Breast epithelium (tissue), 4 donors: ENCODE data around the gene NMUR1. TPM values are rescaled to one million over a fixed set of nuclear protein-coding genes. Genes with fewer than 3 reads are reported as not detected.
"Not testable (repeated sequence)": the region's sequence is repeated elsewhere in the genome, so short reads cannot be mapped to it uniquely, and the experiment has no call there.

ENCODE experiments used
- DNase-seq, 2 donors: peaks; one replicate each; pipeline ENCODE4 v3.0.0-alpha.2; 2019; ENCODE audit warnings: low spot score in 2 of 2
- H3K27ac ChIP-seq, 2 donors: fragments of 200-600 bp; sonication (generic) in 1 of 2; one replicate each; pipeline ENCODE4 v1.5.1; 2016 to 2019; ENCODE audit warnings: mild to moderate bottlenecking in 1 of 2
- H3K27me3 ChIP-seq, 2 donors: fragments of 200-600 bp; sonication (generic) in 1 of 2; one replicate each; pipeline versions ENCODE4 v1.5.1 to v1.6.0; 2017 to 2019; ENCODE audit warnings: control low read depth in 1 of 2, mild to moderate bottlenecking in 1 of 2
- H3K36me3 ChIP-seq: fragments of 200-600 bp; one replicate; pipeline ENCODE4 v1.5.1; 2019
- H3K4me1 ChIP-seq, 2 donors: fragments of 200-600 bp; sonication (generic); one replicate each; pipeline ENCODE4 v1.5.1; 2016 to 2019; ENCODE audit warnings: control low read depth in 1 of 2
- H3K4me3 ChIP-seq, 3 donors: fragments of 200-600 bp; sonication (generic); 1 replicate in 2 of 3; 2 replicates in 1 of 3; pipeline ENCODE4 v1.5.1; 2016 to 2019; ENCODE audit warnings: mild to moderate bottlenecking in 3 of 3, moderate library complexity in 2 of 3
- H3K9me3 ChIP-seq, 2 donors: fragments of 200-600 bp; sonication (generic) in 1 of 2; one replicate each; pipeline ENCODE4 v1.5.1; 2016 to 2019; ENCODE audit warnings: control low read depth in 1 of 2
- POLR2A ChIP-seq: fragments of 450-650 bp; IDR thresholded peaks from one replicate; pipeline ENCODE4 v1.6.1; 2016; ENCODE audit warnings: antibody characterized with exemption, mild to moderate bottlenecking, moderate library complexity
- POLR2AphosphoS5 ChIP-seq, 3 donors: sonication (generic); formaldehyde crosslinking; IDR thresholded peaks; one replicate each; pipeline ENCODE4 v1.6.1; 2017; ENCODE audit warnings: antibody characterized with exemption in 3 of 3
- intact Hi-C: fragments of 100-400 bp; cut with DNase I; formaldehyde crosslinking; loops from one replicate; pipeline ENCODE4 v1.15.1; 2023; ENCODE audit warnings: low total_unique reads
- total RNA-seq, 3 donors: library from RNA; depleted of rRNA; stranded (reverse); fragments of >200 nt; gene quantifications; one replicate each; pipeline ENCODE4 v1.1.0, GENCODE V29; 2016
- TF ChIP-seq, protein P1 (sequence below), 3 donors: fragments of 450-650 bp; IDR thresholded peaks; one replicate each; pipeline ENCODE4 v1.5.1; 2016 to 2017; ENCODE audit warnings: antibody characterized with exemption in 3 of 3, mild to moderate bottlenecking in 3 of 3, moderate library complexity in 3 of 3

Gene NMUR1
- total RNA-seq, 3 donors from 2014 or later, result under 0.01 to 3.8 TPM; not detected in 1

DNA sequence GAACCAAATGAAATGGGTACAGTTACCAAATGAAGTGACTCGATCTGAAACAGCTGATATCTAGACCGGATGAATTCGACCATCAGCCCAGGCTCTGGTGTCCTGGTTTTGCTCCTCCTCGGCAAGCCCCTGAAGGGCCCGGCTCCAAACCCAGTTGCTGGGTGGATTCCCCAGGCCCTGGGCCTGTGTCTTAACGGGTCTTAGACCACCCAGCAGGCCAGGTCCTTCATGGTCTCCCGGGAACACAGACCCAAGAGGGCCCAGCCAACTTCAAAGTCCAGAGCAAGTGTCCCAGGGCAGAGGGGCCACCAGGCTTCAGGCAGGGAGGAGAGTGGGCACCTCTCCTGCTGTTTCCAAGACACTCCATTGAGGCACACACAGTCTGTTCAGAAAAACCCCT is 26.7 kb upstream of the NMUR1 start:
- intact Hi-C loops, result no loop called here
- TF ChIP-seq POLR2A (no peak), POLR2AphosphoS5 (IDR thresholded peaks at IDR 0.05) (no peak)
- TF ChIP-seq, protein P1, sequence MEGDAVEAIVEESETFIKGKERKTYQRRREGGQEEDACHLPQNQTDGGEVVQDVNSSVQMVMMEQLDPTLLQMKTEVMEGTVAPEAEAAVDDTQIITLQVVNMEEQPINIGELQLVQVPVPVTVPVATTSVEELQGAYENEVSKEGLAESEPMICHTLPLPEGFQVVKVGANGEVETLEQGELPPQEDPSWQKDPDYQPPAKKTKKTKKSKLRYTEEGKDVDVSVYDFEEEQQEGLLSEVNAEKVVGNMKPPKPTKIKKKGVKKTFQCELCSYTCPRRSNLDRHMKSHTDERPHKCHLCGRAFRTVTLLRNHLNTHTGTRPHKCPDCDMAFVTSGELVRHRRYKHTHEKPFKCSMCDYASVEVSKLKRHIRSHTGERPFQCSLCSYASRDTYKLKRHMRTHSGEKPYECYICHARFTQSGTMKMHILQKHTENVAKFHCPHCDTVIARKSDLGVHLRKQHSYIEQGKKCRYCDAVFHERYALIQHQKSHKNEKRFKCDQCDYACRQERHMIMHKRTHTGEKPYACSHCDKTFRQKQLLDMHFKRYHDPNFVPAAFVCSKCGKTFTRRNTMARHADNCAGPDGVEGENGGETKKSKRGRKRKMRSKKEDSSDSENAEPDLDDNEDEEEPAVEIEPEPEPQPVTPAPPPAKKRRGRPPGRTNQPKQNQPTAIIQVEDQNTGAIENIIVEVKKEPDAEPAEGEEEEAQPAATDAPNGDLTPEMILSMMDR (IDR thresholded peaks at IDR 0.05), result no peak
- H3K4me1 ChIP-seq, result no peaks in the 10 kb centered on the region
- H3K27me3 ChIP-seq, result no peaks in the 10 kb centered on the region
- no peak overlapping the region for H3K4me3 ChIP-seq
- H3K36me3 ChIP-seq, result no peaks in the 10 kb centered on the region
- H3K27ac ChIP-seq, result no peak overlapping the region
- no peak for DNase-seq
- H3K9me3 ChIP-seq, result peaks cover 9 to 10% of the 10 kb centered on the region in 2 donors

DNA sequence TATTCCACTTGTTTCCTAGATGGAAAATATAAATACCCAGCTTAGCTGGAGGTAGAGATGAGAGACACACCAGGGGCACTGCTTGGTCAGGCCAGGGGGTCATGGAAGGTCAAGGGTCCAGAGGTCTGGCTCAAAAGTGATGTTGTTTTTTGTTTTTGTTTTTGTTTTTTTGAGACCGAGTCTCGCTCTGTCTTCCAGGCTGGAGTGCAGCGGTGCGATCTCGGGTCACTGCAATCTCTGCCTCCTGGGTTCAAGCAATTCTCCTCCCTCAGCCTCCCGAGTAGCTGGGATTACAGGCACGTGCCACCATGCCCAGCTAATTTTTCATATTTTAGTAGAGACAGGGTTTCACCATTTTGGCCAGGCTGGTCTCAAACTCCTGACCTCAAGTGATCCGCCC is 26.3 kb upstream of the NMUR1 start:
- H3K27ac ChIP-seq, intact Hi-C loops, H3K4me3 ChIP-seq, H3K27me3 ChIP-seq, H3K36me3 ChIP-seq, H3K4me1 ChIP-seq, DNase-seq: not testable (repeated sequence)
- H3K9me3 ChIP-seq, result peaks cover 9 to 10% of the 10 kb centered on the region in 2 donors

- TF ChIP-seq, protein P1 (IDR thresholded peaks at IDR 0.05), result no peak
- TF ChIP-seq POLR2A, result no peak
- TF ChIP-seq POLR2AphosphoS5 (IDR thresholded peaks at IDR 0.05), result no peak
- H3K9me3 ChIP-seq, result peaks cover 9 to 10% of the 10 kb centered on the region in 2 donors
- no peaks in the 10 kb centered on the region for H3K27me3 ChIP-seq
- H3K36me3 ChIP-seq, result no peaks in the 10 kb centered on the region
- peak overlapping the region; percentile 17 to 67 for H3K27ac ChIP-seq
- DNase-seq, result no peak
- peak overlapping the region in 2 of 3 donors; percentile 20 to 48 for H3K4me3 ChIP-seq
- intact Hi-C loops, result no loop called here
- H3K4me1 ChIP-seq, result no peaks in the 10 kb centered on the region
These were observed 24.7 kb upstream of the NMUR1 start for GRCh38 chr2:231554748-231555545.

- TF ChIP-seq, protein P1 (IDR thresholded peaks at IDR 0.05), result no peak
- TF ChIP-seq POLR2AphosphoS5 (IDR thresholded peaks at IDR 0.05) (no peak), POLR2A (no peak)
- intact Hi-C loops, result no loop called here
- Histone ChIP-seq H3K4me3 (peak overlapping the region in 2 of 3 donors; percentile 20 to 48), H3K27ac (peak overlapping the region; percentile 17 to 67), H3K36me3 (no peaks in the 10 kb centered on the region), H3K4me1 (no peaks in the 10 kb centered on the region), H3K27me3 (no peaks in the 10 kb centered on the region), H3K9me3 (peaks cover 9 to 10% of the 10 kb centered on the region in 2 donors)
- no peak for DNase-seq
These were observed 24.1 kb upstream of the NMUR1 start for GRCh38 chr2:231554327-231554726.

GRCh38 chr2:231552752-231553151 is 22.5 kb upstream of the NMUR1 start:
- no peaks in the 10 kb centered on the region for H3K27me3 ChIP-seq
- intact Hi-C loops, result no loop called here
- H3K27ac ChIP-seq, result no peak overlapping the region
- no peak for DNase-seq
- no peaks in the 10 kb centered on the region for H3K4me1 ChIP-seq
- H3K4me3 ChIP-seq, result no peak overlapping the region
- no peak for TF ChIP-seq POLR2A
- TF ChIP-seq, protein P1 (IDR thresholded peaks at IDR 0.05), result no peak
- no peak for TF ChIP-seq POLR2AphosphoS5 (IDR thresholded peaks at IDR 0.05)
- no peaks in the 10 kb centered on the region for H3K36me3 ChIP-seq
- H3K9me3 ChIP-seq, result peaks cover 9 to 10% of the 10 kb centered on the region in 2 donors
